Hematopoietic multipotent progenitor cell treated with erythropoietin and hydrocortisone succinate and interleukin-3 and kit ligand, for 4 days (in vitro differentiated cells): ENCODE data around the gene BMERB1.
"Not testable (repeated sequence)": the region's sequence is repeated elsewhere in the genome, so short reads cannot be mapped to it uniquely, and the experiment has no call there.

ENCODE experiments used
- DNase-seq: peaks from one replicate; pipeline ENCODE4 v3.0.0-alpha.2; 2015

Gene BMERB1

DNA sequence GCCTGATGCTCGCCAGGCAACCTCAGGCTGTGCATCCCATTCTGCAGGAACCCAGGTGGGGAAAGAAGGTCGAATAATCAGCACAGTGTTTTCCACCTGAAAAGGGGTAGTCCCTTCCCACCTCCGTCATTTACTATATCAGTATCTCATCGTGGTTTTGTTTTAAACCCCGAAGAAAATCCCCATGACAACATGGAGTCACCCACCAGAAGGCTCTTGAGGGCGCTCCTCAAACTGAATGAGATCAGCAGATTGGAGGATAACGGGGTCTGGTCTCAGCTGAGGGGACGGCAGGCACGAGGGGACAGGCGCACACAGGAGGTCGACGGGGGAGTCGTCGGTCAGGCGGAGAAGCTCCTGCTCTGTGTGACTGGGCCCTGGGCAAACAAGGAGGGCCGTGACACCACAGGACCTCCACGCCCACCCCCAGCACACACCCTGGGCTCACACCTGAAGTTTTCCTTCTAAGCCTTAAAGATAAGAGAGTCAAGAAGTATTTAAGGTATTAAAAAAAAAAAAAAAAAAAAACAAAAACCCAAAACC is 164.3 kb downstream of the BMERB1 start:
- no peak for DNase-seq

DNA sequence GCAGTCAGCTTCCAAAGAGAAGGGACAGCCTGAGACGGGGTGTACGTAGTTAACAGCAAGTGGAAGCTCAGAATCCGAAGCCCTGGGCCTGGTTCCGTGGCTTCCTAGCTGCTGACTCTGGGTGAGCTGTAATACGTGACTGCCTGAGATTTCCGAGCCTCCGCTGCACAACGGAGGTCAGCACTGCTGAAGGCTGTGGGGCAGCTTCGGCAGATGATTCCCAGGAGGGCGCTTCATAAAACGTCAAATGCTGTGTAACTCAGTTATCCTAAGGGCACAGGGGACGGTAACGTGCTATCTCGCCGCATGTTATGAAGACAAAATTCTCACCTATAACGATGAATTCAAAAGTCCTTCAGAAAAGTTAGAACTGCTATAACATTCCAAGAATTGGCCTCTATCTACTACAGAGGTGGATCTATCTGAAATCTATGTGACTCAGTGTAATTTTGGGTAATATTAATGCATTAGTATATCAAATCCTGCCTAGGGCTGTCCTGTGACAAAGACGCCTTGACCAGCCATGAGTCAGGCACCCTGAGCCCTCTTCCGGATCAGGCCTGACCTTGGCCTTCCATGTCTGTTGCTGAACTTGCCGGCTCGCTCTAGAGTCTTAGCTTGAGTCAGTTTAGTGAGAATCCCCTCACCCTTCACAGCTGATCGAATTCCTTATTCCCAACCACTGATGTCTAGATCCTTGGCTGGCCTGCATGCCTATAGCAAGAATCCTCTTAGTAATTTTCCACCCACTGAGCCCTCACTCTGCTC is 165.1 kb downstream of the BMERB1 start:
- DNase-seq, result no peak

DNA sequence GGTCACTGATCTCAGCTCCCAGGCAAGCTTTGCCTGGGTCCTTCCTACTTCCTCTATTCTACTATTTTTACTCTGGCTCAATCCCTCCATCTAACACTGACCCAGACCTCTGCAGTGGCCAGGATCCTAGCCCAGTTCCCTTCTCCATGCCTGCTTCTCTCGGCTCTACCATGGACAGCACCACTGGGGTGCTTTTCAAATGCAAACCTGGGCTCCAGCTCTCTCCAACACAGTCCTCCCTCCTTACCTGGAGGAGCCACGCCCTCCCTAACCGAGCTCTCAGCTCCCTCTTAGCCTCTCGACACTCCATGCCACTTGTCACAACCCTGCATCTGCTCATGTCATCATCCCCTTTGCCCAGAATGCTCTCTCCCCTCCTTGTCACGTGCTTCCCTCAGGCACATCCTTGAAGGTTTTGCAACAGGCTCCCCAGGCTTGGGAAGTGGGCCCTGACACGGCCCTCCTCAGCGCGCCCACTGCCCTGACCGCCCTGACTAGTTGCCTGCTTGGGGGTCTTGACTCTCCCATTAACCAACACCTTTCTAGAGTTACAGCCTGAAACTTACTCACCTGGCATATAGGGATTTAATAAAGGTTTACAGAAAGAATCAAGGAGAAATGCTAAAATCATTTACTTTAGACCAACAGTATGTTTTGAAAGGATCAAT is 167.0 kb downstream of the BMERB1 start:
- DNase-seq, result no peak

DNA sequence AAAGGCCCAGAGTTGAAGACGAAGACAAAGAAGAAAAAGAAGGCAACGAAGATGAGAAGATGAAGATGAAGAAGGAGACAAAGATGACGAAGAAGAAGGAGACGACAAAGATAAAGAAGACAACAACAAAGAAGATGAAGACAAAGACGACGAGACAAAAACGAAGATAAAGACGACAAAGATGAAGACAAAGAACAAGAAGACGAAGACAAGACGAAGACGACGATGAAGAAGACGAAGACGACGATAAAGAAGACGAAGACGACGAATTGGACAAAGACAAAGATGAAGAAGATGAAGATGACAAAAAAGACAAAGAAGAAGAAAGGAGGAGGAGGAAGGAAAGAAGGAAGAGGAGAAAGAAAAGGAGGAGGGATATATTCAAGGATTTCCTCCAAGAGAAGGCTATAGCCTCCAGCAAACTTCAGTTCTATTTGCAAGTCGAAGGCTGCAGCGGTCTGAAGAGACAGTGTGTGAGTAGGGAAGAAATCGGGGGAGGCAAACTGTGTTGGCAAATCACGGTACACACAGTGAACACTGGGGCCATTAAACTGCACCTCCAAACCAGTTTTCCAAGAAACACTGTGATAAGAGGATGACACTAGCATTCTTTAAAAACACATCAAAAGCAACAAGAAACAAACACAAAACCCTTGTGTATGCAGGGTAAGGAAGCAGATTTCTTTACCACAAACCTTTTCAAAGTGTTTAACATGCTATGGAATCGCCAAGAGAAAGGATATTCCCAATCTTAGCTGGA is 168.1 kb downstream of the BMERB1 start:
- no peak for DNase-seq

DNA sequence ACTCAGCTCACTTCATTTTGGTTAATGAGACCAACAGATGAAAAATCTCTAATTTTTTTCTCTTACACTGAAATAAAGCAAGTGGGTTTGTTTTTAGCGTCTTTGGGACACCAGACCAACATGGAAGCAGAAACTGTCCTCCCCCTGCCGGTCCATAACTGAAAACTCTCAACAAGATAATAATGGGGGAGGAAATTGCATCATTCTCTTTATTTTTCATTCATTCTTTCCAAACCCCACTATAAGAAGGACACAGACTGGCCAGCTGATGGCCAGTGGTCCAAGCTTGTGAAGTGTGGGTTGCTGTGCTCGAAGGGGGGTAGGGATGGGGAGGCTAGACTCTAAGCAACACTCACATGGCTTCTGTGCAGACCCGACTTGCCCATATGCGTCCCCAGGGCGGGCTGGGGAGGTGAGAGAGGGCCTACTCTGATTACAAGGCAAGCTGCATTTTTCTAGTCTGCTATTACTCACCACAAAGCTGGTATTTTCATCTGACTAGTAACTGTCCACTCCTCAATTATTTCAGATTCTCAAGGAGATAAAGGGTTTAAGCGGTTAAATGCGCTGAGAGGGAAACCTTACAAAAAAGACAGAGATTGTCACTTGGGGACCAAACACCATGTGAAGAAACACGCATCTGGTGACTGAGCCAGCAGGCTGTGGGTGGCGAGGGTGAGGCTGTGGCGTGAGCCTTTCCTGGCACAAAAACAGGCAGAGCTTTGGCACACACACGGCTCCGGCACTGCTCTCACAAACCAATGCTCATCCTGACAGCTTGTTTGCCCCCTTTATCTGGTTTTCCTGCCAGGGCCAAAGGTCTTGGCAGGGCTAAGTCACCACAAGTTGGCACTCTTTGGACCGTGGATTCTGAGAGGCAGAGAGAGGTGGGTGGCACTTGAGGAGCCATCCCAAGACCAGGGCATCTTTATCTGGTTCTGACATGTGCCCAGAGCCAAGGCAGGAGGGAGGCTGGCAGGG is 170.4 kb downstream of the BMERB1 start:
- peak; percentile 87 for DNase-seq

DNA sequence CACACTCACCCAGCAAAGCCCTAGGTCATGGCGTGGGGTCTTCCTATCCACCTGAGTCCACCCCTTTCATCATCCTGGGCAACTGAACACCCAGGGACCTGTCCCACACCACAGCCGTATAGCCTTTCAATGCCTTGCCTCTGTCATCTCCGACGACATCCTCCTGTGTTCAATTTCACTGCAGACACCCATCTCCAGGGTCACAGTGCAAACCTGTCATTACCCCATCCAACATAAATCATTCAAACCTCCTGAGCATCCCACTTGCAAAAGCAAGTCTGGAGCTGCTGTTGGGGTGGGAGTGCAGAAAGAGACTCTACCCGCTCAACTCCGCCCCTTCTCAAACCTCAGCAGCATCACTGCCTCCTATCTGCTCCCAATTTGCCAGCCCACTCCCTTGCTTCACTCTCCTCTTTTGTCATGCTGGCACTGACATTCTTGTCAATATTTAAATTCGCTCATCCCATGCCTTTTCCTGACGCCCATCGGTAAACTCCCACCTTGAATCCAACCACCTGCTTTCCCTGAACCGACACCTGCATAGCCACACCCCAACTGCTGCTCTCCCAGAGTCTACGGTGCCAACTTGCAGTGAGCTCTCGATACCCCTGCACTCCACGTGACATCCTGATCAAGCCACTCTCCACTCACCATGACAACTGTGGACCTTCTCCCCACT is 171.6 kb downstream of the BMERB1 start:
- no peak for DNase-seq

DNA sequence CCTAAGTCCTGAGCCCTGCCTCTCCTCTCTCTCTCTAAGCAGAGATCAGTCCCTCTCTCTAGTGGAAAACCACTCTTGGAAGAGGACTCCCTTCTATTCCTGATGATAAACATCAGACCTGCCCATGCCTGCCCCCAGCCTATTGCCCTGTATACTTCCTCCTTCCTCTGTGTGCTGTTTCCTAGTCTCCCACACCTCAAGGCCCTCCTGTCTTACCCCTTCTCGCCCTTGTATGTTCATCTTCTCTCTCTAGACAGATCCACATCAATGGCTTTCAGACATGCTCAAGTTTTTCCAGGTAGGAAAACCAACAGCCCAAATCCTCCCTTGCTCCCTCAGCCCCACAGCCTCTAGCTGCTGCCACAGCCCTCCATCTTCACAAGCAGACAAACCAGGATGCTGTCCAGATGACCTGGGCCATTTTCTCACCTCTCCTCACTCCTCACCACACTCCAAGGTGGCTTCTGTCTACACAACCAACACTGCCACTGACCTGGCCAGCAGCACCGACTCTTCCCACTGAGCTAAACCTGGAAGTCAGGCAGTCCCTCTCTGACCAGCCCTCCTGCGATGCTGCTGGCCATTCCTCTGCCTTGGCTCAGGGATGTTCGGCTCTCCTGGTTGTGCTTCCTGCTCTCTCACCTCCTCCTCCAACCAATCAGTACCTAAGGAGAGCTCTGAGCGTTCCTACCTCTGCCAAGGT is 172.3 kb downstream of the BMERB1 start:
- DNase-seq, result no peak

DNA sequence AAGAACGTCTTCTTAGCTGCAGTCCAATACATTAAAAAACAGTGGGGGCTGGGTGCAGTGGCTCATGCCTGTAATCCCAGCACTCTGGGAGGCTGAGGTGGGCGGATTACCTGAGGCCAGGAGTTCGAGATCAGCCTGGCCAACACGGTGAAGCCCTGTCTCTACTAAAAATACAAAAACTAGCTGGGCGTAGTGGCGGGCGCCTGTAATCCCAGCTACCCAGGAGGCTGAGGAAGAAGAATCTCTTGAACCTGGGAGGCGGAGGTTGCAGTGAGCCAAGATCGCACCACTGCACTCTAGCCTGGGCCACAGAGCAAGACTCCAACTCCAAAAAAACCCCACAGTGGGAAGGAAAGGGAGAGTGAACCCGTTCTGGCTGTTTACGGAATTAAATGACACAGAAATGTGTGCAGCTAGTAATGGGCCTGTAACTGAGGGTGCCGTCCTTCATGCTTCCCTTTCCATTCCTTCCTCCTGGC is 172.9 kb downstream of the BMERB1 start:
- DNase-seq, result not testable (repeated sequence)

DNA sequence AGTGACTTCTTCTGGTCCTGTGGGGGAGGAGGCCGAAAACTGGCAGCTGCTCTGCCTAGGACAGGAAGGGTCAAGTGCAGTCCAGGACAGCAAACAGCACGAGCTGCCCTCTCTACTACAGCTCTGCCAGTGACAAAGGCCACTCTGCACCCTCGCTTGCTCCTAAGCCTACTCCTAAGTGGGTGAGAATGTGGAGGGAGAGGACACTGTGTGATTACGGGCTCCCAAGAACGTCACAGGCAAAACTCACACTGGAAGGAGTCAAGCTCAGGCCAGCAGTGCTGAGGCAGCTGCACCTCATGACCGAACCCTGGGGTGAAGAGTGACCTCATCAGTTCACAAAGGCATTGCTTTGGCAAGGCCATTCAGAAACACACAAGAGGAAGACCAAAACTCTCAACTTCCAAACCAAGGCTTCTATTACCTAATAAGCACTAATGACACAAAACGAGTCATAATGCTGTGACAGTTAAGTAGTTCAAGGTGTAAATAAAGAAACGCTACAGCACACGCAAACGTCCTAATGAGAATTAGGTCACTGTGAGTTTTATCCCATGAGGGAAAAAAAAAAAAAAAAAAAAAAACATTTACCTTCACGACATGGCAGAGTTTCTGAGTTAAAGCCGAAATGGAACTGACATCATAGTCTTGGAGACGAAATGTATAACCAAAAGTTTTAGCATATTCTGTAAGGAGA is 173.5 kb downstream of the BMERB1 start:
- DNase-seq, result no peak

DNA sequence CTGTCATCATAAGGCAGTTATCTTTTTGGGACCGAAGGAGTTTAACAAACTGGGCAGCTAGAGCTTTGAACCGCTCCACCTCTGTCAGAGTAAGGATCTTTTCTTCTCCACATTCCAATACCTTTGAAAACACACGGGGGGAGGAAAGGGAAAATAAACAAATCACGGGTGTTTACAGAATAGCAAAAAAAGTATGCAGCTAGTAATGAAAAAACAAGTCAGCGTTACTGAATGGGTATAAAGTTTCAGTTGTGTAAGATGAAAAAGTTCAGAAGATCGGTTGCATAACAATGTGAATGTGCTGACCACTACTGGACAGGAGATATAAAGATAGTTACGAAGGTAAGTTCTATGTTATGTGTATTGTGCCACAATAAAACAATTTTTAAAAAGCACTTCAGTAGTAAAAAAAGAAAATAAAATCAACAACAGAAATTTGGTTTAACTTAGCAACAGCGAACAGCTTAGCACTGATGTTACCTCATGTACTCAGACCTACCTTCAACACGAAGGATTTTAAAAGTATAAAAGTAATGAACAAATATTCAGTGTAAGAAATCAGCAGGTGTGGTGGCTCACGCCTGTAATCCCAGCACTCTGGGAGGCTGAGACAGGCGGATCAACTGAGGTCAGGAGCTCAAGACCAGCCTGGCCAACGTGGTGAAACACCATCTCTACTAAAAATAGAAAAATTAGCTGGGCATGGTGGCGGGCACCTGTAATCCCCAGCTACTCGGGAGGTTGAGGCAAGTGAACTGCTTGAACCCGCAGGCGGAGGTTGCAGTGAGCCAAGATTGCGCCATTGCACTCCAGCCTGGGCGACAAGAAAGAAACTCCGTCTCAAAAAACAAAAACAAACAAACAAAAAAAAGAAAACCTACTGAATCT is 174.3 kb downstream of the BMERB1 start:
- no peak for DNase-seq

DNA sequence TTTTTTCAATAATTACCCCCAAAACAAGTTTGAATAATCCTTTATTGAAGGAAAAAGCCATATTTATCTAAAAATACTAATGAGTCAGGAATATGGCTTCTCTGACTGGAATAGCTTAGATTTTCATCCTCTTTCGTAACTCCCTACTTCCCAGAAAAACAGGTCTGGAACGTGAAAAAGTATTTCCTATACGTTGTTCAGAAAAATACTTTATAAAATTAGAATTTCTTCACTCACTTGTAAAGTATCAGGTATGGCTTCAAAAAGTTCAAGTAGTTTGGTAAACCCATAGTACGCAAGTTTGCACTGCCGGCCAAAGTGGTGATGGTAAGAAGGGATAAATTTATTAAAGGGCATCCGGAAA is 174.9 kb downstream of the BMERB1 start:
- no peak for DNase-seq

DNA sequence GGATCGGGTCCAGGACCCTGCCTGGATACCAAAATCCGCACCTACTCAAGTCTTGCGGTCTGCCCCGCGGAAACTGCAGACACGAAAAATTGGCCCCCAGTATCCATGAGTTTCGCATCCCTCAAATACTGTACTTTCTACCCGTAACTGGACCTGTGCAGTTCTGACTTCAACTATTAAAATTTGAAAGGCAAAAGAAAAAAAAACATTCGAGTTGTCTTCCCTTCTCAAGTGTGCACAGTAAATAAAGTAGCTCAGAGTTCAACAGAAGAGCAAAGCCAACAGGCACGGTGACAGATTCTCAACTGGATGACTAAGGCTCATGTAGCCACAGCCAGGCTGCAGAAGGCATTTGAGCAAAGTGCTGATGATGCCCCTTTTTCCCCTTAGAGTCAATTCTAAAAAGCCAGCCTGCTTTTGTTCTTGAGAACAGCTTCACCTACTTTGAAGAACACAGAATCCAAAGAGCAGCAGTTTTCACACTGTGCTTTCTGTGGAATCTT is 176.0 kb downstream of the BMERB1 start:
- no peak for DNase-seq

DNA sequence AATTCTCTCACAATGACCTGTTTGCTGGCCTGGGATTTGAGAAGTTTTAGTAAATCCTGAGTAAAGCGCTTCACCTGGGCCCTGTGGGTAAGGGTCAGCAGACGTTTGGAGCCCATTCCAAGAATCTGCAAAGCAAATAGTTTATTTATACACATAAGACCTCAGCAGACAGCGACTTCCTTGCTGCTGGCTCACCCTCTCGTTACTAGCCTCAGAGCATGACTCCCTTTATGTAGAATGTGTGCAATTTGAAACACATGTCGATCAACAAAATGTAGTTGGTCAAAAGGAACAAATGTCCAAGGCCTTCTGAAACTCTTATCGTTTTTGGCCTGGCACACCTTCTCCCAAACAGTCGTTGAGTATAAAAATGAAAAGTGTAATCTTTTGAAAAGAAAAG is 177.2 kb downstream of the BMERB1 start:
- no peak for DNase-seq

DNA sequence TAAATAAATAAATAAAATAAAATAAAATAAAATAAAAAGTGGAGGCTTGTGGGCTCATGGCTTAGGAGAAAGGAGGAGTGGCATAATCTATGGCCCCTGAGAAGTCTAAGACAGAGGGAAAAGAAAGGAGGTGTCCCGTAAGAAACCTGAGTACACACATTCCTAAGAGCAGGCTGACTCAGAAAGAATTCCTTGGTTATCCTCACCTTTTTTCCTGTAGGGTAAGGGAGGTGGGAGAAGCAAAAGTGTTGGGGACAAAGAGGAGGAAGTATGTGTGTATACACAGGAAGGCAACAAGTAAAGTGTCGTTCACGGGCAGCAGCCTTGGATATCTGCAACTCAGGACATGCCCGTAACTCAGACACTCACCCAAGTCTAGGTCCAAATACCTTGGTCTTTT is 179.3 kb downstream of the BMERB1 start:
- no peak for DNase-seq

DNA sequence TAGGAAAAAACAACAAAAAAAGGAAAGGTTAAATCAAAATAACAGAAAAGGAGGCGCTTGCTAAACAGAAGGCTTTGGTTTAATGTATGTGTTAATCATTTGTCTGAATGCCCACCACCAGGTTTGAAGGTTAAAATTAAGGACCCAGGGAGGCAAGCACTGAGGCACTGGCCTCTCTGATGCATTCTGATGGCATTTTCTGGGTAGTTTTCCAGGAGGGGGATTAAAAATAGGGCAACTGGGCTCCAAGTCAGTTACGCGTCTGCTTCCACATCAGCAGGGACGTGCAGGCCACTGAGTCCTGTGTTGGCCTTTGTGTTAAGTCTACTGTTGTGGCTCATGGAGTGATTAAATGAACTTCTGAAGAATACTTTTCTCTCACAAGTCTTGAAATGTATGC is 181.6 kb downstream of the BMERB1 start:
- no peak for DNase-seq

DNA sequence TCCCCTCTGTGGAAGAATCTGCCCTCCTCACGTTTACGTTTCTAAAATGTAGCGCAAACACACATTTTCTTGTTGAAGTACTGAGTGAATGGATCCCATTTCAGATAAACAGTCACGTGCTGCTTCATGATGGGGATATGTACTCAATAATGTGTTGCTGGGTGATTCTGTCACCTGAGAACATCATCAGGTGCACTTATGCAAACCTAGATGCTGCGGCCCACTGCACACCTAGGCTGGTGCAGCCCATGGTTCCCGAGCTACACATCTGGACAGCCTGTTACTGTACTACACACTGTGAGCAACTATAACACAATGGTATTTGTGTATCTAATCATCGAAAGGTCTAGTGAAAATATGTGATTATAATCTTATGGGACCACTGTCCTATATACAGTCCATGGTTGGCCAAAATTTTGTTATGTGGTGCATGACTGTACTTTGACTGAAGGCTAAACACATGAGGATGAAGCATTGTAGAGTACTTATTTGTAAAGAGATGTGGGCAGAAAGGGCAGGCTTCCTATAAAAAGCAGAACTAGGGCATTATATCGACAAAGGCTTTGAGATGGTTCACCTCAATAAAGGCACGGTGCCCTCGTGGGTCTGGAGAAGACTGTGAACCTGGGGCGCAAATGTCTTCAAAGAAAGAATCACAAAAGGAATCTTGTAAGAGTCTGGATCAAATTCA is 182.2 kb downstream of the BMERB1 start:
- no peak for DNase-seq

DNA sequence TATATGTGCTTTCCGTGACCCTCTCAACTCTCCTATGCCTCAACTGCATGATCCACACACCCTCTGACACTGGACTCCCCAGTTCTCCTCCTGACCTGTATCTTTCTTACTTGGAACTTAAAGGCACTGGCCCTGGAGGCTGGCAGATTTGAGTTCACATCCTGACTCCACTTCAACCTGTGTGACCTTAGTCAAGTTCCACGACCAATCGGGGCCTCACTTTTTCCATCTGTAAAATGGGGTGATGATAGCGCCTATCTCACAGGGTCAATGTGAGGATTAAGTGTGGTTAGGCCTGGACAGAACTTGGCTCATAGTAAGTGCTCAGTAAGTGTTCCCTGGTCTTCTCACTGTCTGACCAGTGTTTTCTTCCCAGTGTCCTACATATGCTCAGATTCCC is 183.5 kb downstream of the BMERB1 start:
- no peak for DNase-seq

DNA sequence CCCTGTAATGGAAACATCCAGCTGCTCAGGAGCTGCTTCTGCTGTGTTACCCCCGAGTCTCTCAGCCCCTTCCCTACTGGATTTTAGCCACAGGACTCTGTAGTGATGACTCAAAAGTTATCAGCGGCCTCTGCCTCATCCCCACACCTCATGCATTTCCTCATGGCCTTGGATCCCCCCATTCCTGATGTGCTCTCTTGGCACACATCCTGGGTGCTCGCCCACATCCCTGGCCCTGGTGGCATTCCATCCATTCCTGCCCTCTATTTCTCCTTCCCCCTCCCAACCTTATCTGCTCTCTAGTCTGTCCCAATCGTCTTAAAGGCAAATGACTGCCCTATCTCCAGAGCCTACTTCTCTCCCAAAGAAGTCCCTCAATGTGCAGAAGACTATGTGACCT is 184.0 kb downstream of the BMERB1 start:
- DNase-seq, result no peak
